Fibroblast of gingiva (primary cell): ENCODE results near the gene ERGIC3.
A peak's percentile ranks its signal among the peaks of the same experiment; 100 is the strongest.

Source experiments
- DNase-seq: peaks from one replicate; pipeline ENCODE4 v3.0.0-alpha.2; 2011; ENCODE audit warnings: low read depth

Gene ERGIC3

GRCh38 chr20:35598899-35599775, 57.3 kb downstream of the ERGIC3 start:
- DNase-seq, result no peak

GRCh38 chr20:35599776-35600120, 57.9 kb downstream of the ERGIC3 start:
- no peak for DNase-seq

- no peak for DNase-seq
Measured at GRCh38 chr20:35600176-35600992, 58.5 kb downstream of the ERGIC3 start.

GRCh38 chr20:35600993-35601973, 59.4 kb downstream of the ERGIC3 start:
- peak; percentile 63 for DNase-seq

GRCh38 chr20:35601990-35602389, 60.1 kb downstream of the ERGIC3 start:
- DNase-seq, result no peak

- no peak for DNase-seq
Measured at GRCh38 chr20:35602851-35603495, 61.1 kb downstream of the ERGIC3 start.

- DNase-seq, result no peak
Measured at GRCh38 chr20:35603695-35604448, 62.0 kb downstream of the ERGIC3 start.

GRCh38 chr20:35604449-35604747, 62.5 kb downstream of the ERGIC3 start:
- no peak for DNase-seq

GRCh38 chr20:35606127-35606526, 64.2 kb downstream of the ERGIC3 start:
- DNase-seq, result no peak
